GM12878 (cell line): ENCODE results near the gene SF1. TPM values are rescaled to one million over a fixed set of nuclear protein-coding genes. Genes with fewer than 3 reads are reported as not detected.

Experiments
- ATAC-seq: fragments of 200-7000 bp; cut with Tn5 transposase; 3 replicates; pipeline ENCODE4 v1.9.1; 2020; ENCODE audit warnings: mild to moderate bottlenecking, moderate library complexity
- BruUV-seq: library from RNA; stranded (reverse); fragments of 400-500 nt; replicated peaks from 2 replicates; lab custom pipeline; 2021; lab: Mats Ljungman, UMichigan
- CTCF ChIA-PET: fragments of 300-600 bp; sonication (Branson Sonifier 250); formaldehyde crosslinking; extraction: SDS; loops from one replicate; lab custom pipeline; 2021; ENCODE audit warnings: inconsistent platforms; lab: Yijun Ruan, JAX
- POLR2A ChIA-PET: fragments of 350-600 bp; formaldehyde crosslinking; extraction: SDS; loops from one replicate; lab custom pipeline; 2021; ENCODE audit warnings: inconsistent platforms; lab: Charles Lee
- RAD21 ChIA-PET: fragments of 300-600 bp; sonication (Branson Sonifier 250); formaldehyde crosslinking; loops from one replicate; lab custom pipeline; 2023; ENCODE audit warnings: antibody characterized with exemption; ENCODE audit not compliant: unreplicated experiment; lab: Charles Lee
- SMC1A ChIA-PET: fragments of 300-600 bp; sonication (Branson Sonifier 250); formaldehyde crosslinking; loops from one replicate; lab custom pipeline; 2023; ENCODE audit not compliant: unreplicated experiment, uncharacterized antibody; lab: Charles Lee
- DNase-seq: peaks from one replicate; pipeline ENCODE4 v3.0.0-alpha.2; 2011; ENCODE audit warnings: low read depth, low spot score
- FAIRE-seq: peaks from 3 replicates; lab custom pipeline; 2011; peaks lifted over from hg19 to GRCh38; lab: Jason Lieb, UNC
- H2AFZ ChIP-seq: 2 replicates; pipeline ENCODE4 v1.6.0; 2011; ENCODE audit warnings: low read depth, low read length, control low read depth; ENCODE audit not compliant: control insufficient read depth
- H3K27ac ChIP-seq: 2 replicates; pipeline ENCODE4 v1.5.1; 2011; ENCODE audit warnings: control low read depth; ENCODE audit not compliant: control insufficient read depth, insufficient read depth
- H3K27me3 ChIP-seq, 2 experiments: replicated peaks in 1 of 2; 2 replicates each; pipeline versions ENCODE4 v1.6.0 to v1.6.1; 2011; ENCODE audit warnings: low read length in 1 of 2; ENCODE audit not compliant: control insufficient read depth in 2 of 2, insufficient read depth in 2 of 2
- H3K36me3 ChIP-seq, 2 experiments: 2 replicates each; pipeline ENCODE4 v1.5.1; 2011; ENCODE audit warnings: low read length in 1 of 2; ENCODE audit not compliant: control insufficient read depth in 2 of 2, insufficient read depth in 2 of 2
- H3K4me1 ChIP-seq: 2 replicates; pipeline ENCODE4 v1.6.1; 2011; ENCODE audit warnings: mild to moderate bottlenecking, low read length, moderate library complexity, mixed read lengths; ENCODE audit not compliant: control insufficient read depth, insufficient read depth
- H3K4me2 ChIP-seq: 2 replicates; pipeline ENCODE4 v1.6.0; 2011; ENCODE audit warnings: control low read depth; ENCODE audit not compliant: control insufficient read depth, insufficient read depth
- H3K4me3 ChIP-seq: fragments of 200-600 bp; sonication (generic); 2 replicates; pipeline ENCODE4 v1.5.1; 2016
- H3K79me2 ChIP-seq: 2 replicates; pipeline ENCODE4 v1.6.0; 2011; ENCODE audit warnings: low read length; ENCODE audit not compliant: control insufficient read depth, insufficient read depth
- H3K9ac ChIP-seq: 2 replicates; pipeline ENCODE4 v1.8.0; 2011; ENCODE audit warnings: low read length, control low read depth, mixed read lengths; ENCODE audit not compliant: control insufficient read depth, insufficient read depth
- H3K9me3 ChIP-seq: replicated peaks from 3 replicates; pipeline ENCODE4 v1.5.1; 2011; ENCODE audit warnings: mild to moderate bottlenecking, low read length; ENCODE audit not compliant: control insufficient read depth, insufficient read depth
- H4K20me1 ChIP-seq: 2 replicates; pipeline ENCODE4 v1.6.0; 2011; ENCODE audit not compliant: control insufficient read depth, insufficient read depth
- CBFB ChIP-seq: IDR thresholded peaks from 2 replicates; pipeline ENCODE4 v1.6.1; 2016; ENCODE audit warnings: antibody characterized with exemption, low read depth
- EED ChIP-seq: sonication (generic); IDR thresholded peaks from 2 replicates; pipeline ENCODE4 v1.6.1; 2016; ENCODE audit warnings: antibody characterized with exemption, low read depth
- EP300 ChIP-seq, 2 experiments: fragments of 150-350 bp in 1 of 2; IDR thresholded peaks; 2 replicates each; pipeline ENCODE4 v1.6.1; 2011 to 2012; ENCODE audit warnings: low read depth in 2 of 2, low read length in 2 of 2, borderline replicate concordance in 1 of 2, improper control_type of control experiment in 1 of 2, inconsistent platforms in 1 of 2; ENCODE audit not compliant: control insufficient read depth in 1 of 2
- HDGF ChIP-seq: fragments of 450-650 bp; IDR thresholded peaks from 2 replicates; pipeline ENCODE4 v1.6.1; 2016; ENCODE audit warnings: antibody characterized with exemption
- KLF5 ChIP-seq: fragments of 450-650 bp; IDR thresholded peaks from 2 replicates; pipeline ENCODE4 v1.6.1; 2014; ENCODE audit warnings: mild to moderate bottlenecking; ENCODE audit not compliant: partially characterized antibody
- PAX5 ChIP-seq: IDR thresholded peaks from 2 replicates; pipeline ENCODE4 v1.6.1; 2011; ENCODE audit warnings: low read depth, low read length, borderline replicate concordance
- ZNF274 ChIP-seq: IDR thresholded peaks from one replicate; pipeline ENCODE4 v1.8.0; 2011; ENCODE audit not compliant: insufficient read length, insufficient read depth
- WGBS: methylation state at CpG from one replicate; pipeline ENCODE4 v1.1.6; 2016; ENCODE audit warnings: low lambda C conversion rate; ENCODE audit not compliant: insufficient replicate concordance, insufficient coverage; ENCODE audit errors: missing lambda C conversion rate; 5-methylcytosine and 5-hydroxymethylcytosine counted together
- in situ Hi-C: fragments of 300-500 bp; cut with MboI; formaldehyde crosslinking; loops from 9 replicates; pipeline ENCODE4 v1.14.3; 2018; ENCODE audit warnings: mixed read lengths
- intact Hi-C: fragments of 100-400 bp; cut with micrococcal nuclease; formaldehyde crosslinking; loops from one replicate; pipeline ENCODE4 v1.14.2; 2022; ENCODE audit not compliant: unreplicated experiment
- polyA plus RNA-seq, 11 experiments: library from polyadenylated mRNA; depleted of rRNA in 4 of 11; unstranded in 6 of 11; stranded (reverse) in 5 of 11; fragments of >200 nt; fragmentation: Nextera tagmentation in 4 of 11; fragmentation: Illumina TruSeq in 1 of 11; extraction: Ambion mirVana in 4 of 11; extraction: Trizol in 1 of 11; gene quantifications; 1 replicate in 1 of 11; 2 replicates in 10 of 11; pipeline versions ENCODE4 v1.2.1 to v1.2.3, GENCODE V29; 2011 to 2016; ENCODE audit warnings: inconsistent platforms in 2 of 11, missing spikeins in 2 of 11, low read depth in 1 of 11
- total RNA-seq, 4 experiments: library from RNA; depleted of rRNA in 3 of 4; stranded (reverse); fragments of >200 nt in 3 of 4; fragmentation: Illumina TruSeq in 1 of 4; extraction: Trizol in 1 of 4; gene quantifications; 2 replicates each; pipeline versions ENCODE4 v1.2.1 to v1.2.3, GENCODE V29; 2013 to 2021
- TF ChIP-seq, protein P1 (sequence below): IDR thresholded peaks from 2 replicates; pipeline ENCODE4 v1.6.1; 2011; ENCODE audit warnings: low read depth, mild to moderate bottlenecking, low read length, moderate library complexity, borderline replicate concordance; ENCODE audit errors: extremely low read depth
- TF ChIP-seq, protein P2 (sequence below): fragments of 450-650 bp; IDR thresholded peaks from 2 replicates; pipeline ENCODE4 v1.6.1; 2017; ENCODE audit warnings: borderline replicate concordance

Gene SF1
- total and polyA plus RNA-seq, 10 of the 15 experiments (the other 5 are each of a cell fraction or from before 2014, with no cell fraction given) = 13.6 to 337 (median 103) TPM

DNA sequence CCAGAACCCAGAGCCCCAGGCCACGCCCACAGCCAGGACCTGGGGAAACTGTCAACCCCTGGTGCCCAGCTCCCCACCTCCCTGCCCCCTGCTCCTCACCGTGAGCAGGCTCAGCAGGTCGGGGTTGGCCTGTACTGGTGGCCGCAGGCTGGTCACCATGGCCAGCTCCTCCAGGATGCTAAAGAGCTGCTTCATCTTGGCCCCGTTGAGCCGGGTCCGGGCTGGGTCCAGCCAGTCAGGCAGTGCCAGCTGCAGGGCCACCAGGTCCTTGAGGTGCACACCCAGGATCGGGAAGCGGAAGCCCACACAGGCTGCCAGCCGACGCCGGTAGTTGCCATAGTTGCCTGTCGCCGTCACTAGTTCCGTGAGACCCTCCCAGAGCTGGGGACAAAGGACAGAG is 41.7 kb downstream of the SF1 start:
- DNase-seq (no peak), FAIRE-seq (no peak), ATAC-seq (no peak)
- no peaks in the 10 kb centered on the region for H3K9me3 ChIP-seq
- no peak for TF ChIP-seq PAX5
- no peak for TF ChIP-seq CBFB
- TF ChIP-seq, protein P1, sequence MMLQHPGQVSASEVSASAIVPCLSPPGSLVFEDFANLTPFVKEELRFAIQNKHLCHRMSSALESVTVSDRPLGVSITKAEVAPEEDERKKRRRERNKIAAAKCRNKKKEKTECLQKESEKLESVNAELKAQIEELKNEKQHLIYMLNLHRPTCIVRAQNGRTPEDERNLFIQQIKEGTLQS = no peak
- TF ChIP-seq, protein P2, sequence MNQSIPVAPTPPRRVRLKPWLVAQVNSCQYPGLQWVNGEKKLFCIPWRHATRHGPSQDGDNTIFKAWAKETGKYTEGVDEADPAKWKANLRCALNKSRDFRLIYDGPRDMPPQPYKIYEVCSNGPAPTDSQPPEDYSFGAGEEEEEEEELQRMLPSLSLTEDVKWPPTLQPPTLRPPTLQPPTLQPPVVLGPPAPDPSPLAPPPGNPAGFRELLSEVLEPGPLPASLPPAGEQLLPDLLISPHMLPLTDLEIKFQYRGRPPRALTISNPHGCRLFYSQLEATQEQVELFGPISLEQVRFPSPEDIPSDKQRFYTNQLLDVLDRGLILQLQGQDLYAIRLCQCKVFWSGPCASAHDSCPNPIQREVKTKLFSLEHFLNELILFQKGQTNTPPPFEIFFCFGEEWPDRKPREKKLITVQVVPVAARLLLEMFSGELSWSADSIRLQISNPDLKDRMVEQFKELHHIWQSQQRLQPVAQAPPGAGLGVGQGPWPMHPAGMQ = no peak
- no peak for TF ChIP-seq KLF5
- no peak for TF ChIP-seq EP300 (IDR thresholded peaks at IDR 0.05; ENCODE audit: borderline replicate concordance in 1 of 2, control insufficient read depth in 1 of 2, low read depth in 2 of 2, low read length in 2 of 2)
- TF ChIP-seq ZNF274 = no peak
- no peak for TF ChIP-seq EED
- no peak for TF ChIP-seq HDGF
- H3K4me1 ChIP-seq = no peaks in the 10 kb centered on the region
- CTCF ChIA-PET = interaction anchor here (0.9 to 9.7 kb wide), 4 partner anchors 32 to 420 kb away, joined by 3 to 86 read pairs (median 6); no protein-coding TSS in a partner anchor
- in situ Hi-C loops (loop anchor here (5.0 kb wide), 1 partner anchor 49 kb away; no protein-coding TSS in a partner anchor), intact Hi-C loops (no loop called here)
- no peaks in the 10 kb centered on the region for H4K20me1 ChIP-seq
- no peaks in the 10 kb centered on the region for H3K36me3 ChIP-seq
- RAD21 ChIA-PET = interaction anchor here (1.2 to 1.6 kb wide), 2 partner anchors 48 kb away, joined by 4 to 5 read pairs; no protein-coding TSS in a partner anchor
- 71% methylated on average over 15 of the region's 15 CpGs for WGBS
- H3K79me2 ChIP-seq = no peaks in the 10 kb centered on the region
- SMC1A ChIA-PET = interaction anchor here (3.5 kb wide), 1 partner anchor 86 kb away, joined by 10 read pairs; no protein-coding TSS in a partner anchor
- BruUV-seq = no TSS peak
- POLR2A ChIA-PET = interaction anchor here (1.0 kb wide), 1 partner anchor 35 kb away, joined by 3 read pairs; no protein-coding TSS in a partner anchor
- H3K27ac ChIP-seq = no peak overlapping the region
- H3K4me3 ChIP-seq = no peak overlapping the region
- no peak overlapping the region for H2AFZ ChIP-seq
- no peak overlapping the region for H3K4me2 ChIP-seq
- H3K27me3 ChIP-seq = no peaks in the 10 kb centered on the region; a peak in 1 of 4 replicates
- no peak overlapping the region for H3K9ac ChIP-seq
